K562 (cell line): ENCODE measurements around the gene COG7.

Experiments
- CREM ChIP-seq: IDR thresholded peaks from 2 replicates; pipeline ENCODE4 v1.6.1; 2014; ENCODE audit warnings: antibody characterized with exemption, low read depth
- CTCF ChIP-seq, 3 experiments: IDR thresholded peaks in 2 of 3; conservative IDR thresholded peaks in 1 of 3; 2 replicates each; pipeline ENCODE4 v1.5.1; 2011 to 2012; ENCODE audit warnings: low read length in 3 of 3, mild to moderate bottlenecking in 3 of 3, control low read depth in 2 of 3, improper control_type of control experiment in 1 of 3, inconsistent platforms in 1 of 3, low read depth in 1 of 3, mixed read lengths in 1 of 3, moderate library complexity in 1 of 3; ENCODE audit not compliant: insufficient read depth in 2 of 3
- EGR1 ChIP-seq: fragments of 450-650 bp; conservative IDR thresholded peaks from 2 replicates; pipeline ENCODE4 v1.6.1; 2017; ENCODE audit warnings: mild to moderate bottlenecking
- HMGXB4 ChIP-seq: sonication (generic); formaldehyde crosslinking; IDR thresholded peaks from 2 replicates; pipeline ENCODE4 v1.8.1; 2023; ENCODE audit warnings: mild to moderate bottlenecking, missing genetic modification reagents
- MAFK ChIP-seq: IDR thresholded peaks from 2 replicates; pipeline ENCODE4 v1.6.1; 2011; ENCODE audit warnings: low read length, improper control_type of control experiment
- MEIS2 ChIP-seq: fragments of 450-650 bp; IDR thresholded peaks from 2 replicates; pipeline ENCODE4 v1.6.1; 2014; ENCODE audit warnings: mild to moderate bottlenecking; ENCODE audit not compliant: partially characterized antibody
- NR2C2 ChIP-seq, 2 experiments: fragments of 200-800 bp in 1 of 2; sonication (Bioruptor generic) in 1 of 2; sonication (generic) in 1 of 2; formaldehyde crosslinking in 1 of 2; IDR thresholded peaks; 2 replicates each; pipeline versions ENCODE4 v1.6.1 to v1.8.0; 2016 to 2022; ENCODE audit warnings: mild to moderate bottlenecking in 1 of 2, missing compliant biosample characterization in 1 of 2, missing genetic modification characterization in 1 of 2, missing genetic modification reagents in 1 of 2
- POLR2AphosphoS5 ChIP-seq: IDR thresholded peaks from 2 replicates; pipeline ENCODE4 v1.6.1; 2011; ENCODE audit warnings: mild to moderate bottlenecking, low read depth, low read length, moderate library complexity; ENCODE audit not compliant: control insufficient read depth, insufficient read depth
- ZNF280B ChIP-seq: fragments of 250-450 bp; sonication (Bioruptor Pico); IDR thresholded peaks from 2 replicates; pipeline ENCODE4 v1.5.1; 2021; ENCODE audit warnings: mild to moderate bottlenecking
- ZNF830 ChIP-seq: fragments of 250-450 bp; sonication (Bioruptor Pico); IDR thresholded peaks from 2 replicates; pipeline ENCODE4 v1.5.0; 2021; ENCODE audit warnings: mild to moderate bottlenecking

GRCh38 chr16:23342083-23342640 is 110.8 kb downstream of the COG7 start:
- TF ChIP-seq HMGXB4 (CRISPR knock-in tag) (no peak), CTCF (IDR thresholded peaks at IDR 0.05 in 2 of 3, conservative IDR thresholded peaks at IDR 0.05 in 1 of 3; ENCODE audit: insufficient read depth in 2 of 3, low read depth in 1 of 3, low read length in 3 of 3) (no peak), POLR2AphosphoS5 (no peak), CREM (no peak), EGR1 (no peak), MAFK (no peak), ZNF830 (CRISPR knock-in tag) (no peak), ZNF280B (CRISPR knock-in tag) (no peak), MEIS2 (no peak), NR2C2 (CRISPR knock-in tag; IDR thresholded peaks at IDR 0.05) (no peak), NR2C2 (tag; IDR thresholded peaks at IDR 0.05) (no peak)
